Measurements from ENCODE around the gene AQP7.
"Not testable (repeated sequence)": the region's sequence is repeated elsewhere in the genome, so short reads cannot be mapped to it uniquely, and the experiment has no call there.

AQP7 gene

DNA sequence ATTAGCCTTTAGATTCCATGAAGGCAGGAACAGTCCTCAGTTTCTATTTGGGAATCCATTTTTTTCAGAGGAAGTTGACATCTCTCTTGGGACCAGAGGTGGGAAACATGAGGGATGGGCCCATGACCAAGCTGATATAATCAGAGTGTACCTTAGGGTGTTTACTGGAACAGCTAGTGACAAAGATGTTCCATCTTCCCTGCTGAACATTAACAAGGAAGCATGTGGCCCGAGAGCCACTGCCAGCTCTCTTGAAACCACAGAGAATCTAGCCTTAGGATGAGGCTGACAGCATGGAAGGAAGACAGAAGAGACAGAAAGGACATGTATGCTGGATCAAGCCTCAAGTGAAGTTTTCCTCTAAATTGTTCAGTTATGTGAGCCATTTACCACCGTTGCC is 29.1 kb upstream of the AQP7 start:
- no peak for DNase-seq

DNA sequence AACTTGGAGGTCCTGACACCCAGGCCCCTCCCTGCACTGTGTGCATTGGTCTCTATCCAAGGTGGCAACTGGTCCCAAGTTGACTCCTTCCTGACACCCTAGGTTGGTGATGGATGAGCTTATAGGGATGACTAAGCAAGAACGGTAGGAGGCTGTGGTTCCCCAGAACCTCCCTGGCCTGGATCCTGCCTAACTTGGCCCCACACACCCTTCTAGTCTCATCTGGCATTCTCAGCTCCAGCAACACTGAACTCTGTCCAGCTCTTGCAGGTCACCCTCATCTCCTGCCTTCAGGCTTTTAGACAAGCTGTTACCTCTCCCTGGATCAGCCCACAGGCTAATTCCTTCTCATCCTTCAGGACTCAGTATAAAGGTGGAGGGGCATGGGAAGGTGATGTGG is 28.6 kb upstream of the AQP7 start:
- no peak for DNase-seq

DNA sequence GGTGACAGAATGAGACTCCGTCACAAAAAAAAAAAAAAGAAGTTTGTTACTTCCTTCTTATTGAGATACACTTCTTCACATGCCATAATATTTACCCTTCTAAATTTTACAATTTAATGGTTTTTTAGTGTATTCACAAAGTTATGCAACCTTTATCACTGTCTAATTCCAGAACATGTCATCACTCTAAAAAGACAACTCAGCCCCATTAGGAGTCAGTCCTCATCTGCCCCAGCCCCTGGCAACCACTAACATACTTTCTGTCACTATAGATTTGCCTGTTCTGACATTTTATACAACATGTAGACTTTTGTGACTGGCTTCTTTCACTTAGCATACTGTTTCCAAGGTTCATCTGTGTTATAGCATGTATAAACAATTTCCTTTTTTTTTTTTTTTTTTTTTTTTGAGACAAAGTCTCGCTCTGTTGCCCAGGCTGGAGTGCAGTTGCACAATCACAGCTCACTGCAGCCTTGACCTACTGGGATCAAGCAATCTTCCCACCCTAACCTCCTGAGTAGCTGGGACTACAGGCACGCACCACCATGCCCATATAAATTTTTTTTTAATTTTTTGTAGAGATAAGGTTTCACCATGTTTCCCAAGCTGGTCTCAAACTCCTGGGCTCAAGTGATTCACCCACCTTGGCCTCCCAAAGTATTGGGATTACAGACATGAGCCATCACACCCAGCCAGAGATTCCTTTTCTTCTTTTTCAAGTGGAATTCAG is 27.1 kb upstream of the AQP7 start:
- DNase-seq: no peak

DNA sequence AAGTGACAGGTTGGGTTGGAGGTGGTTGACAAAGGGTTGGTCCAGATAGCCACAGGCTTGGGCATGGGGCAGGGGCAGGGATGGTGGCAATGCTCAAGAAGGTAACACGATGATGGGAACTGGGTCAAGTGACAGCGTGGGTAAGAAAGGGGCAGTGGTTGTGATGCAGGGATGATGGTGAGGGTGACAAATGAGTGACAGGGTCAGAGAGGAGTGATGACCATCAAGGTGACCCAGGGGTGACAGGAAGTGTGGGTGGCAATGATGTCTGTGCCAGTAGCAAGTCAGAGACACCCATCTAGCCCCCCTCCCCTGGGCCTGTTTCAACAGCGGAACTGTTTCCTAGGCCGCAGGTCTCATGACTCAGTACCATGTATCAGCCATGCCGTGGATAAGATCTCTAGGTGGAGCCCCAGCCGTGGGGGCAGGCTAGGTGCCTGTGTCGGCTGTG is 24.5 kb upstream of the AQP7 start:
- no peak for DNase-seq

DNA sequence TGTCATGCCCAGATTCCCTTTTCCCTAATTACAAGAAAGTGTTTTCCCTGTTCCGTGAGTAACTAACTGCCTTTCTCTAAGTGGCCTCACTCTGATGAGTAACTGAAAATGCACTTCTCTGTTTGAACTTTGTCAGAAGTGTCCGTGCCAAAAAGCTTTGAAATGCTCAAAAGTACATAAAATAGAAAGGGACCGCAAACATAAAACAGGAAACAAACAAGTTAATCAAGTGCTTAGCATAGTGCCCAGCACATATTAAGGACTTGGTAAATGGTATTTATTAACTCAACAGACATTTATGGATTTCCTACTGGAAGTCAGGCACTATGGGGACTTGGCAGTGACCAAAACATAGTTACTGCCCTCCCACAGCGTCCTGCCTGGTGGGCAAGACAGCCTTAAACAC is 22.8 kb upstream of the AQP7 start:
- DNase-seq: no peak

DNA sequence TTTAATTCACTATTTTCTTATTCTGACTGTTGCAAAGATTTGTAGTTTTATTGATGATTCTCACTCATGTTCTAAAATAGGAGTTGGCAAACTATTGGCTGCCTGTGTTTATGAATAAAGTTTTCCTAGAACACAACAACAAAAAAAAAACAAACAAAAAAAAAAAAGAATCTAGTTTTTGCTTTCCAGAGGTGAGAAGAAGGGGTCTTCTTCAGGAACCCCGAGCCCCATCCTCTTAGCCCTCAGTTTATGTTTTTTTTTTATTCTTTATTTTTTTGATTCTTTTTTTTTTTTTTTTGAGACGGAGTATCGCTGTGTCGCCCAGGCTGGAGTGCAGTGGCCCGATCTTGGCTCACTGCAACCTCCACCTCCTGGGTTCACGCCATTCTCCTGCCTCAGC is 22.1 kb upstream of the AQP7 start:
- DNase-seq: not testable (repeated sequence)

DNA sequence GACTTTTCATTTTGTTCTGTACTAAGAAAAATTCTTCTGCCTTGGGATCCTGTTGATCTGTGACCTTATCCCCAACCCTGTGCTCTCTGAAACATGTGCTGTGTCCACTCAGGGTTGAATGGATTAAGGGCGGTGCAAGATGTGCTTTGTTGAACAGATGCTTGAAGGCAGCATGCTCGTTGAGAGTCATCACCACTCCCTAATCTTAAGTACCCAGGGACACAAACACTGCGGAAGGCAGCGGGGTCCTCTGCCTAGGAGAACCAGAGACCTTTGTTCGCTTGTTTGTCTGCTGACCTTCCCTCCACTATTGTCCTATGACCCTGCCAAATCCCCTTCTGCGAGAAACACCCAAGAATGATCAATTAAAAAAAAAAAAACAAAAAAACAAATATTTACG is 21.7 kb upstream of the AQP7 start:
- DNase-seq: not testable (repeated sequence)

DNA sequence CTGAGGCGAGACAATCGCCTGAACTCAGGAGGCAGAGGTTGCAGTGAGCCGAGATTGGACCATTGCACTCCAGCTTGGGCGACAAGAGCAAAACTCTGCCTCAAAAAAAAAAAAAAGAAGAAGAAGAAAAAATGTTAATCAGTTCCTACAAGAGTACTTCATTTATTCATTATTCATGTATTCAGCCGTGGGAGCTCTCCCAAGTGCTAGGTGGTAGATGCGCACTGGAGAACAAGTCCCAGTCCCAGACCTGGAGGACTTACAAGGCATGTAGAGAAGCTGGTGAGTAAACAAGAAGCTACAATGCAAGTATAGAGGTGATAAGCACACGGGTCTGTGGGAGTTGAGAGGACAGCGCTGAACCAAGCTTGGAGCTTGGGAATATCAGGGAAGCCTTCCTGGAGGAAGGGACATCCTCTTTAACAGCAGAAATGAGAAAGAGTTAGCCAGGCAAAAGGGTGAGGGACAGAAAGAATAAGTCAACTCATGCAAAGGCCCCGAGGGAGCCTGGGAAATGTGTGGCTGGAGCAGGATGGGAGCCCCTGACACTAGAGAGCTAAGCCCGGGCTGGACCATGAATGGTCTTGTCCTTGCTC is 17.4 kb upstream of the AQP7 start:
- no peak for DNase-seq

DNA sequence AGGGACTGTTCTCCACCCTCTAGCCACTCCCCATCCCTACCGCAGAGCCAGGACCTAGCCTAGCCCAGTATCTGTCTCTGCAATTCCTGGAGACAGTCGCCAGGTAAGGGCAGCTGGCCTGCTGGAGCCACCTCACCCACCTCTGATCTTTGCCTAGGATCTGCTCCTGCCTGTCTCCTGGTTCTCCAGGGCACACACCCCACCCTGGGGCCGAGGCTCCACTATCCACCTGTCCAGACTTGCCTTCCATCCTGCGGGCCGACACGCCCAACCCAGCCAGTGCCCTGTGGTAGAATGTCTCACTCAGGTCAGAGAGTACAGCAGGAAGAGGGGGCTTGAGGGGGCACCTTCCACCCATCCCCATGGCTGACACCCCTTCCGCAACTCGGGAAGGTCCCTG is 15.7 kb upstream of the AQP7 start:
- DNase-seq: no peak

DNA sequence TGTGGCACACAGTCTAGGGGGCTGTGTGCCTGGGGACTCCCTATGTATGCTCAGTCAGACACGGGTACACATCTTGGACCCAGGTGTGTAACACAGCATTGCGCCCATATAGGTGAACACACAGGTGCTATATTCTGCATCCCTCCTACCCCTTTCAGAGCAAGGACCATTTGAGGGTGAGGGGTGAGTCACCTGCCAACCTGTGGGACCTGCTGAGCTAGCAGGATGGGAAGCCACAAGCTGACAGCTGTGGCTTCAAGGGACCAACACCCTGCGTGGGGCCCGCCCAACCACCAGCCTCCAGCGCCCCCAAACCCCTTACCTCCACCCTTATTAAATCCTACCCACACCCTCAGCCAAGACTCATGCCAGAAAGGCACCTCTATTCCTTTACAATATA is 14.6 kb upstream of the AQP7 start:
- DNase-seq: no peak

DNA sequence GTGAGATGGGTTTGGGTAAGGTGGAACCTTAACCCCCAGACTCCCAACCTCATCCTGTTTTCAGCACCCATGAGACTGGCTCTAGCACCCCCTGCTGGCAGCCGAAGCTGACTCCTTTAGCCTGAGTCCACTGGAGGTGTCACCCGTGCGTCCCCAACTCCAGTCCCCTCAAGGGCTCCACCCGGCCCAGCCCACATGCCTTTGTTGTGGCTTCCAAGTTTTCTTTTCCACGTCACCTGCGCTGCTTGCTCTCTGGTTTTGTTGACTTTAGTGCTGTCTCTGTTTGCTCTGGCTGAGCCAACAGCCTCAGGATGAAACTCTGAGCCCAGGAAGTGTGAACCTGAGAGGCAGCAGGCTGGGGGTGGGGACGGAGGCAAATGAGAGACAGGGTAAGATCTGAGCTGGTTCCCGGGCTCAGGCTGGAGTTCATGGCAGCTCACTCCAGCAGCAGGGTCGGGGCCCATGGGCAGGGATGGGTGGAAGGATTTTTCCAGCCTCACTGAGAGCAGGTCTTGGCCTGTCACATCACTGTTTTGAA is 13.2 kb upstream of the AQP7 start:
- peak; percentile 71 for DNase-seq

DNA sequence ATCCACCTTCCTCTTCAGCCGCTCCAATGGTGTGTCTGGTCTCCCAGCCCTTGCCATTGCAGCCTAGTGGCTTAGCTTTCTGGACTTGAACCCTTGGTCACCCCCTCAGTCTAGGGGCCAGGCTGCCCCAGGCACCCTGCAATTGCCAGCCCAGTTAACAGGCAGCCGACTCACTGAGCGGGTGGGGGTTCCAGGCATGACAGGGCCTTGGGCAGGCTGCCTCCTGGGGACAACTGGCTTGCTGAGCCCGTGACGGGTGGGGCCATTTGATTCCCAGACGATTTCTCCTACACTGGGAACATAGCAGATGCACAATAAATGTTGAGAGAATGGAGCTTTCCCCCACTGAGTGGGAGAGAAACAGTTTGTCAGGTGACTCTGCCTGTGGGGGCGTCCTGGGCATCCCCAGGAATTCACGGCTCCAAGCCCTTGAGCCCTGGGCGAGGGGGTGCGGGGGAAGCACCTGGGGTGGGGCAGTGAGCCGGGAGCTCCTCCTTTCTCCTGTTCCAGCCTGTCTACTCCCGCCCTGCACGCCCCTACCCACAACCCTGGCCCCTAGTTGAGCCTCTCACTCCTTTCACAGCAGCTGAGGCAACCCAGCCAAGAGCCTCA is 12.6 kb upstream of the AQP7 start:
- no peak for DNase-seq

DNA sequence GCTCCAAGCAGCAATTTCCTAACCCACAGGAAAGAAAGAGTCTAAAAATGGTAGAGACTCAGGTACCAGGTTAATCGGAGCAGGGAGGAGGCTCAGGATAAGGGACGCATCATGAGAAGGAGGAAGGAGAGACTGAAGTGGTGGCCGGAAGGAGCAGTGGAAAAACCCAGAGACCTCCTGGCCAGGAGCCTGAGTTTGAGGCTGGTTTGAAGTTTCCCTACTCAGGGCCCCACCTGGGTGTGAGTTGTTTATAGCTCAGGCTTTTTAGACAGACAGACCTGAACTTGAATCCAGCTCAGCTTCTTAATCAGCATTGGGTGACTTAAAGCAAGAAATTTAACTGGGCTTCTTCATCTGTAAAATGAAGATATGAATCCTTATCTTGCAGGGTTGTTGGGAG is 11.9 kb upstream of the AQP7 start:
- no peak for DNase-seq

DNA sequence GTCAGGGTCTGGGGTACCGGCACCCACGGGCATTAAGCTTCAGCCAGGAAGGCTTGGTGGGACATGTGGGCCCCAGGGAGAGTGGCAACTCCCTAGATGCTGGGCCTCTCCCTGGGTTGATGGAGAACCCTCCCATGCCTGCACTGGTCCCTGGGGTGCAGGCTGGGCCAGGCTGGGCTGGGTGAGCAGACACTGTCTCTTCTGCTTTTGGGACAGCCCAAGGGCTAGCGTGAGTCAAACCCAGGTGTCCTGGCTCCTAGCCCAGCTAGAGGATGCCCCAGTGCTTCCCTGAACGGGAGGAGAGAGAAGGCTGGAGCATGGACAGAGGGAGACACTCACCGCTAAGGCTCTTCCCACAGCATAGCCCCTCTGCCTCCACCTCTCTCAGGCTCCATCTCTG is 5.7 kb upstream of the AQP7 start:
- no peak for DNase-seq

DNA sequence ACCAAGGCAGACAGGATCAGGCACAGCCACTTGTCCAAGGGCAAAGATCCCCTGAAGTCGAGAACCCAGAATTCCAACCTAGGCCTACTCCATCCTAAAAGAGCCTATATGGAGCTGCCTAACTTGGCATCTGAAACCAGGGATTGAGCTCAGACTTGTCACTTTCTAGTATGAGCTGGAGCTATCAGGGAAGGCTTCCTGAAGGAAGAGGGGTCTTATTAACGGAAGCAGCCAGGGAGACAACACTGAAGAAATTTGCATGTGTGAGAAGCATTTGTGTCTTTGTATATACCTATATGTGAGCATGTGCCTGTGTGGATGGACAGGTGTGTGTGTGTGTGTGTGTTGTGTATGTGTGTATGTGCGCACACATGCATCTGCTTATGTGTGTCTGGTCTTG is 4.7 kb upstream of the AQP7 start:
- DNase-seq: no peak

DNA sequence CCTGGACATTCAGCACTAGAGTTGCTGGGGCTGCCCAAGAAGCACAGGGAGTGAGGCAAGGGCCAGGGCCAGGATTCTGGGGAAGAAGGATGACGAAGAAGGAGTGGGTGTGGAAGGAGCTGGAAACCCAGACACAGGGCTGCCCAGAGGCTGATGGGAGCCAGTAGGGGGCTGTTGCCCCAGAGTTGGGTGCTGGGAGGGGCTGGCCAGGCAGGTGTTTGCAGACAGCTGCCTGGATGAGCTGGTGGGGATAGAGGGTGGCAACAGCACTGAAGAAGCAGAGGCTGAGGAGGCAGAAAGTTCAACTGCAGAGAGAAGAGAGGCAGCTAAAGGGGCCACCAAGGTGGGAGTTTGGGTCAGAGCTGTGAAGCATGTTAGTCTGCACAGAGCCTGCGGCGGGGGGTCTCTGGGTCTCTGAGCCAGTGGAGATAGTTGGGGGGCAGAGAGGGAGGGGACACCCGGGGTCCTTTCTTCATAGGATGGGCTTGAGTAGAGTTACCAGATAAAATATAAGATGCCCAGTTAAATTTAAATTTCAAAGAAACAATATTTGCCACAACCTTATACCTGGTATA is 2.5 kb upstream of the AQP7 start:
- DNase-seq: no peak

DNA sequence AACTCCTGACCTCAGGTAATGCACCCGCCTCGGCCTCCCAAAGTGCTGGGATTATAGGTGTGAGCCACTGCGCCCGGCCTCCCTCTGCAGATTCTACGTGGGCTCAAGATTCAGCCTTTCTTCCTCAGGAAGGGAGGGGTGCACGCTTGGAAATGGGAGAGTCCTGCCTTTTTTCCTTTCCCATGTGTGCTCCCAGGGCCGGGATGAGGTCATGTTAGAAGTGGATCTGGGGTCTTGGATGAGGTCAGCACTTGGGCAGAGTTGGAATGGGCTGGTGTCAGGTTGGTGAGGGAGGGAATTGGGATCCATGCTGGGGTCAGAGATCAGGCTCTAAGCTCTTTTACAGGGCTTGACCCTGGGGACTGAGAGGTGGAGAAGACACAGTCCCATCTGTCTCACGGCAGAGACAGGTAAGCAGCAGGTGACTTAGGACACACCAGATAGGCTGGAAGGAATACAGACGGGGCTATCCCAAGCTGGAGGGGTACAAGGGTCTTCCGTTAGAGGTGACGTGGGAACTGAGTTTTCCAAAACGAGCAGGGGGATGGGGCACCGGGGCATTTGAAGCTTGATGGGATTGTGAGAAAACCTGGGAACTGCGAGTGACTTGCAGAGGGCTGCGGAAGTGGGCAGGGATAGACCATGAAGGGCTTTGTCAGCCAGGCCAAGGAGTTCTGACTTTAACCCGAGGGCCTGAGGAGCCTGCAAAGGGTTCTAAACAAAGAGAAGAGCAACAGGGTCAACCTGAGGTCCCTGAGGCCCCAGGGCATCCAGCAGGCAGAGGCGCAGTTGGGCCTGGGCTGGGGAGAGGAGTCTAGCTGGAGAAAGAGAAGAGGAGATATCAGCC is 1.8 kb upstream of the AQP7 start:
- no peak for DNase-seq

DNA sequence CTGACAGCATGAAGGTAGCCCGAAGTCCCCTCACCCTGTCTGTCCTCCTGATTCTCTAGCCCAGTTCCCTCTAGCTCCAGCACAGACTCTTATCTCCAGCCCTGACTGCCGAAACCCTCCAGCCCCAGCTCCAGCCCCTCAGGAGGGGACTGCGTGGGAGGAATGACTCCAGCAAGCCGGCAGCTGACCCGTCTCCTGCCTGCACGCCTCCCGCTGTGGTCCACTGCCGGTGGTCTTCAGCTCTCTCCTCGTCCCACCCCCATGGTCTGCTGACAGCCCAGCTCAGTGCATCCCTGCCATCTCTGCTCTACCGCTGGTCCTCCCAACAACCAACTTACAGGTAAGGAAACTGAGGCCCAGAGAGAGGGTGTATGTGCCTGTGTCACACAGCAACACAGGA is 559 bp downstream of the AQP7 start:
- not testable (repeated sequence) for DNase-seq

DNA sequence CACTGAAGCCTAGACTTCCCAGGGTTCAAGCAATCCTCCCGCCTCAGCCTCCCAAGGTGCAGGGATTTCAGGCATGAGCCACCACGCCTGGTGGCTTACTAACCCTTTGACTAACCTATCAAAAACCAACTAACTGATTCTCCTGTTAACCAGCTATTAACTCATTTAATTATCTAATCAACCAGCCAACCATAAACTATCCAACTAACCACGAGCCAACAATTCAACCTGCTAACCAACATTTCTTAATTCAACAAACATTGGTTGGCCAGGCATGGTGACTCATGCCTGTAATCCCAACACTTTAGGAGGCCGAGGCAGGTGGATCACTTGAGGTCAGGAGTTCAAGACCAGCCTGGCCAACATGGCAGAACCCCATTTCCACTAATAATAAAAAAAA is 3.3 kb downstream of the AQP7 start:
- not testable (repeated sequence) for DNase-seq

DNA sequence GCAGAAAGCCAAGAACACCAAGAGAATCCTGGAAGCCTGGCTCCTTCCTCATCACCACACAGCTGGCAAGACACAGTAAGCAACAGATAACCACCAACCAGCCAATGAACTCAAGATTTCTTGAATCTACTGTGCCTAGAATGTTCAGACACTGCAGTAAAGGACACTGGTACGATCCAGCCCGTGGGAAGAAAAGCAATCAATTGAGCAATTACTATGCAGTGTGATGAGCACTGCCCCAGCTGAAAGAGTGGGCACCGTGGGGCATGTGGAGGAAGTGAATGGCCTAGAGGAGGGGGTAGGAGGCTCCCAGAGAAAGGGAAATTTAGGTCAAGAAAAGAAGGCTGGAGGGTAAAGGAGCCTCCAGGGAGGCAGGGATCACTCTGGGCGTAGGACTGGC is 4.6 kb downstream of the AQP7 start:
- DNase-seq: not testable (repeated sequence)

DNA sequence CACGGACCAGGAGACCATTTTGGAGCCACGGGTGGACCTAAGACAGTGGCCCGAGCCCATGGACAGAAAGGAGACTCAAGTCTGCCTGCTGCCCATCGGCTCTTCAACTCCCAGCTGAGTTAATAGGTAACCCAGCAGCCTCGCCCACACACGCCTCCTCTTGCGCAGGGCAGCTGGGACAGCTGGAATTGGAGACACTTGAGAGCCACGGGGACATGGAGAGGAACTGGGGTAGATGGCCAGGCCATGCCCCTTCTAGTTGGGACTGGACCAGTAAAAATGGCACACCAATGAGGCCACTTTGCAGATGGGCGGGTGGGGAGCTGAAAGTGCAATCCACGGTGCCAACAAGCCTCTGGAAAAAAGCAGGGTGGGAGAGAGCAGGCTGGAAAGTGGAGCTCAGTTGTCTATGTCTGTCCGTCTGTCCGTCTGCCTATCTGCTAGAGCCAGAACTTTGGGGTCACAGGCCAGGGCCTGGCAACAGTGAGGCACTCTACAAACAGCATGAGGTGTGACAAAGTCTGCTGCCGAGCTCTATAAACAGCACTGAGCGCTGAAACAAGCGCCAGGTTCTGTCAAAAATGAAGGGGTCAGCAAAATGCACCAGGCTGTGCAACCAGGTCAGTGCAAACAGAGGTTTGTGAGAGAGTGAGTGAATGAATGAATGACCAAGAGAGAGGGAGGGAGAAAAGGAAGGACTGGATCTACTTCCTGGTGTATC is 7.0 kb downstream of the AQP7 start:
- DNase-seq: not testable (repeated sequence)

DNA sequence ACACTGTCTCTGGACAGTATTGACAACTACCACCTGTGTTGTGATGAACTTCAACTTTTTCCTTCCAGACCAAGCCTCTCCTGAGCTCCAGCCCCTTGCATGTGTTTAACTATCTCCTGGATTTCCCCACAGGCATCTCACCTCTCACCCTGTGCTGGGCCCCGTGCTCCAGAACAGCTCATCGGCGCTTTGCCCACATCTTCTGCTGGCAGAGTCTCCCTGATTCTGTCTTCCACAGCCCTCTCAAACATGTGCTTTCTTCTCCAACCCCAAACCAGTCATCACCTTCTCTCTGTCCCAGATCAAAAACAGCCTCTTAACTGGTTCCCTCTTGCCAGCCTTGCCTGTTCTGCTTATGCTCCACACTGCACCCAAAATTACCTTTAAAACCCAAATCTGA is 8.4 kb downstream of the AQP7 start:
- not testable (repeated sequence) for DNase-seq

Data from NCI-H345 (cell line).